Ovary (tissue), 1 donor: Measurements from ENCODE around the gene ZNF143.
"Not testable (repeated sequence)": the region's sequence is repeated elsewhere in the genome, so short reads cannot be mapped to it uniquely, and the experiment has no call there.

Experiments
- EP300 ChIP-seq: sonication (generic); formaldehyde crosslinking; IDR thresholded peaks from one replicate; pipeline ENCODE4 v1.6.1; 2017; ENCODE audit warnings: antibody characterized with exemption
- POLR2A ChIP-seq: fragments of 450-650 bp; IDR thresholded peaks from one replicate; pipeline ENCODE4 v1.6.1; 2017; ENCODE audit warnings: antibody characterized with exemption, mild to moderate bottlenecking, moderate library complexity

GRCh38 chr11:9452023-9452422 lies 8.8 kb upstream of the ZNF143 start:
- TF ChIP-seq POLR2A, EP300: not testable (repeated sequence)
